GM21526 (cell line): ENCODE data around the gene COL5A1.
"Not testable (repeated sequence)": the region's sequence is repeated elsewhere in the genome, so short reads cannot be mapped to it uniquely, and the experiment has no call there.

Experiments used
- ATAC-seq: cut with Tn5 transposase; IDR thresholded peaks from one replicate; pipeline ENCODE4 v1.9.1; 2021; ENCODE audit warnings: moderate library complexity; ENCODE audit not compliant: unreplicated experiment, low FRiP score

The COL5A1 gene

DNA sequence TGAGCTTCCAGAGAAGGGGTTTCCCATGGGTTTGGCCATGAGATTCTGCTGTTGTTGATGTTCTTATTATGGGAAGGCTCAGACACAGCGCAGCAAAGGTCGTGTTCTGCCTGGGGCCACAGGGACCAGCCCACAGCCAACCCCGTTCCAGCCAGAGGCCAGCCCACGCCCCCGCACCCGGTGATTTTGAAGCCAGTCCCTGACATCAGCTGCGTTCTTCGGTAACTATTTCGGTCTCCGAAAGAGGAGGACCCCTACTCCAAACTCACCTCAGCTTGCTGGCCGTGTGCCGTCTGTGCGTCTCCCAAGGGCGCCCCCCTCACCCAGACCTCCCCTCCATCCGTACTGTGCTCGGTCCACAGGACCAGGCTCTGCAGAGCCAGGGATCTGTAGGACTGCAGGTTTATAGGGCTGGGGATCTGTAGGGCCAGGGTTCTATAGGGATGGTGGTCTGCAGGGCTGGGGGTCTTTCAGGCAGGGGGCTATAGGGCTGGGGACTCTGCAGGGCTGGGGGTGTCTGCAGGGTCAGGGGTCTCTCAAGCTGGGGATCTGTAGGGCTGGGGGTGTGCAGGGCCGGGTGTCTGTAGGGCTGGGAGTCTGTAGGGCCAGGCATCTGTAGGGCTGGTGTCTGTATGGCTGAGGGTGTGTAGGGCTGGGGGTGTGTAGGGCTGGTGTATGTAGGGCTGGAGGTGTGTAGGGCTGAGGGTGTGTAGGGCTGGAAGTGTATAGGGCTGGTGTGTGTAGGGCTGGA lies 11.8 kb downstream of the COL5A1 start:
- ATAC-seq, result no peak

- ATAC-seq, result no peak
Measured at GRCh38 chr9:134655101-134655500, 13.5 kb downstream of the COL5A1 start.

- ATAC-seq, result no peak
Measured at GRCh38 chr9:134655586-134656333, 14.2 kb downstream of the COL5A1 start.

- ATAC-seq, result no peak
Measured at GRCh38 chr9:134656334-134657006, 14.9 kb downstream of the COL5A1 start.

DNA sequence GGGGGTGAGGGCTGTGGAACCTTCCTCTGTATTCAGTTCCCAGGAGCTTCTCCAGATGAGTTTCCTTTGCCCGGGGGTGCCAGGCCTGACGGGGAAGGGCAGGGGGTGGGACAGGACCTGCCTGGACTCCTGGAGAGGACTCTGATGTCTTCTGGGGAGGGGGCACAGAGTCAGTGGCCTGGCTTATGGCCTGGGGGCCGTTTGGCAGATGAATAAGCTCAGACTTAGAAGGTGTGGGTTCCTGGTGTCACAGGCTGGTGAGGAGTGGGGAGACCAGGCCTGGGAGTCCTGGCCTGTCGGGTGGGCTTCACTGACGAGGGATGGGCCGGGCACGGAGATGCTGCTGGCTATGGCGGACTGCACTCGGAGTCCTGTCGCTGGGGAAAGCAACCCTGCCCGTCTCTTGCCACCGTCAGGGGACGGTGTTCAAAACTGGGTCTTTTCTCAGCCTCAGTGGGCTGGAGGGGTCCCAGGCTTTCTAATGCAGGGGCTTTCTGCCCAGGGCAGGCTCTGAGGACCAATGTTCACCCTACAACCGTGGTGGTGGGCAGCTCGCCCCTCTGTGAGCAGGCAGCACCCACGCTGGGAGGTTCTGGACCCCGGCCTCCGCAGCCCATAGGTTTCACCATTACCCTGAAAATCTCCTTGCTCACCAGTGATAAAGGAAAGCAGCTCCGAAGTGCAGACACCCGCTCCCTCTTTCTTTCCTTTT lies 16.2 kb downstream of the COL5A1 start:
- ATAC-seq, result no peak

- no peak for ATAC-seq
Measured at GRCh38 chr9:134658378-134658955, 16.9 kb downstream of the COL5A1 start.

- no peak for ATAC-seq
Measured at GRCh38 chr9:134659688-134660131, 18.1 kb downstream of the COL5A1 start.

GRCh38 chr9:134660407-134660806 lies 18.8 kb downstream of the COL5A1 start:
- ATAC-seq, result no peak

GRCh38 chr9:134661299-134661698 lies 19.7 kb downstream of the COL5A1 start:
- no peak for ATAC-seq

- ATAC-seq, result no peak
Measured at GRCh38 chr9:134661791-134662142, 20.2 kb downstream of the COL5A1 start.

- no peak for ATAC-seq
Measured at GRCh38 chr9:134662143-134662876, 20.7 kb downstream of the COL5A1 start.

DNA sequence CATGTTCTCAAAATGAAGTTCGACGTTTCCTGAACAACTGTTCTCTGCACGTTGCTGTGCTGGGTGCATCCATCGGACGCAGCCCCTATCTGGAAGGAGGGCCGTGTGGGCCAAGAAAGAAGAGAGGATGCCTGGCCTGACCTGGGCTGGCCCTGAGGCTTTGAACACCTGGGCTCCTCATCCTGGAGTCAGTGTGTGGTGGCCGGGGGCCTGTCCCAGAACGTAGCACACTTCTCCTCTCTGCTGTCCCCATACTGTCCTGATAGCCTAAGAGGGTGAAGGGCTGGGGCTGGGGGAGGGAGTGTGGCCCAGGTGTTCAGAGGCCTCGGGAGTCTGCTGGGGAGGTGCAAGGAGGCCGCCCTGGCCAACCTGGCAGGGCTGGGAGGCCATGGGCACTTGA lies 21.5 kb downstream of the COL5A1 start:
- ATAC-seq, result no peak

GRCh38 chr9:134663753-134664415 lies 22.3 kb downstream of the COL5A1 start:
- no peak for ATAC-seq

GRCh38 chr9:134664446-134664845 lies 22.8 kb downstream of the COL5A1 start:
- no peak for ATAC-seq

GRCh38 chr9:134666208-134666607 lies 24.6 kb downstream of the COL5A1 start:
- ATAC-seq, result no peak

- ATAC-seq, result no peak
Measured at GRCh38 chr9:134666831-134667230, 25.2 kb downstream of the COL5A1 start.

DNA sequence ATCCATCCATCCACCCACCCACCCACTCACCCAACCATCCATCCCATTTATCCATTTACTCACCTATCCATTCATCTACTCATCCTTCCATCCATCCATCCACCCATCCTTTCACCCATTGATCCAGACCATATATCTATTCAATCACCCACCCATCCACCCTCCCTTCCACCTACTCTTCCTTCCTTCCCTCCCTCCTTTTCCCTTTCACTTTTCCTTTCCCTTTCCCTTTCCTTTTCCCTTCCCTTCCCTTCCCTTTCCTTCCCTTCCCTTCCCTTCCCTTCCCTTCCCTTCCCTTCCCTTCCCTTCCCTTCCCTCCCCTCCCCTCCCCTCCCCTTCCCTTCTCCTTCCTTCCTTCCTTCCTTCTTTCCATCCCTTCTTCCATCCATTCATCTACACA lies 27.4 kb downstream of the COL5A1 start:
- ATAC-seq, result not testable (repeated sequence)

DNA sequence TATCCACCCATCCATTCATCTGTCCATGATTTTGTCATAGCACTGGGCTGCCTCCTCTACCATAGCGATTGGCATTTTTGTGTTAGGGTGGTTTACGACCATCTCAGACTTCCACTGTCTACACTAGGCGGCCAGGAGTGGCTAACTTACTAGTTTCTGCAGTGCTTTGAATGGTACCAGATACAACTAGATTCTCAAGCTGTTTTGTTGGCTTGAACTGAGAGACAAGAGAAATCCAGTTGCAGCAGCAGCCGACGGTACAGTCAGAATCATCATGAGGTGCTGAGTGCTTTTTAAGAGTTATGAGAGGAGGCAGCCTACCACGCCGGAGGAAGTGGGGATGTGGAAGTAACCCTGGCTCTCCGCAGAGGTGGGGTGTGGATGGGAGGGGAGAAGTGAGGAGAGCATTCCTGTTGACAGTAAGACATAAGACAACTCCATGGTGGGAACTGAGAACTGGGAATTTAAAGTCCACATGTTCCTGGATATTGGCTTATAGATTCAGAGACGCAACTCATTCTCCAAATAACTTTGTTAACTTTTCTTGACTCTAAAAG lies 27.9 kb downstream of the COL5A1 start:
- no peak for ATAC-seq

DNA sequence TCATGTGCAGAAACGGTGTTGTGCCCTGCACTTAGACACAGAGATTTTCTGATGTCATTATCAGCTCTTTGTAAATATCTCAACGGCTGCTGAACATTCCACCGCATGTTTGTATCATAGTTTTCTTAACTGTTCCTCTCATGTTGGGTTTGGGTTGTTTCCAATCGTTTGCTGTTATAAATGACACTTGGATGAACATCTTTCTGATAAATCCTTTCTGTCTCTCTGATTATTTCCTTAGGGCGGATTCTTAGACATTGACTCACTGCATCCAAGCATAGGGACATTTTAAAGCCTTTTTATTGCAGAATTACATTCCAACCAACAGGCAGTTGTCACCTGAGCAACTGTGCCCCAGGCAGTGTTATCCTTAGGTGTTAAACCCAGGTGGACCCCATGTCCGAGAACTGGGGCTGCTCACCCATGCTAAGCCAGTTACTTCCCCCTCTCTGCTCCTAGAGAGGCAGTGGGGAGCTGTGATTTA lies 28.5 kb downstream of the COL5A1 start:
- ATAC-seq, result no peak
